Heart left ventricle (tissue), 13 donors: ENCODE results near the gene OR2T4.

ENCODE experiments used
- POLR2A ChIP-seq, 2 donors: fragments of 450-650 bp; IDR thresholded peaks; one replicate each; pipeline ENCODE4 v1.6.1; 2017; ENCODE audit warnings: antibody characterized with exemption in 2 of 2, mild to moderate bottlenecking in 2 of 2, moderate library complexity in 2 of 2
- TF ChIP-seq, protein P1 (sequence below), 12 donors: fragments of 200-600 bp; sonication (generic) in 4 of 12; IDR thresholded peaks; one replicate each; pipeline versions ENCODE4 v1.5.0 to v1.8.0; 2018 to 2022; ENCODE audit warnings: antibody characterized with exemption in 12 of 12, mild to moderate bottlenecking in 5 of 12
- donor health status: ischemic (EF 13 %, LVEDD 7.1; RV severe dilation, severe dysfunction).
- donor health status: DM: no; HTN: yes; CAD: no.
- donor health status: DM: no; HTN: no; CAD: no.
- donor health status: ischemic (EF 25% LVEDD 6.9; RV normal size, moderate dysfunction).
- donor health status: ischemic (EF 25% LVEDD 5.7; RV mildly dilated, moderate dysfunction).
- donor health status: ischemic (EF 35%, LVEDD 5.7; RV mildly dilated, moderate dysfunction).
- donor health status: nonischemic (EF 11% LVEDD 7.7; RV severe dilation, severe dysfunction).
- donor health status: DM: yes; HTN: yes; CAD: no.
- donor health status: PGD.
- donor health status: ischemic (EF 29% LVEDD 5.4; RV normal size, mild dysfunction).
- donor health status: nonischemic (EF 23%, LVEDD 6.1; RV moderate dilation, normal function).

DNA sequence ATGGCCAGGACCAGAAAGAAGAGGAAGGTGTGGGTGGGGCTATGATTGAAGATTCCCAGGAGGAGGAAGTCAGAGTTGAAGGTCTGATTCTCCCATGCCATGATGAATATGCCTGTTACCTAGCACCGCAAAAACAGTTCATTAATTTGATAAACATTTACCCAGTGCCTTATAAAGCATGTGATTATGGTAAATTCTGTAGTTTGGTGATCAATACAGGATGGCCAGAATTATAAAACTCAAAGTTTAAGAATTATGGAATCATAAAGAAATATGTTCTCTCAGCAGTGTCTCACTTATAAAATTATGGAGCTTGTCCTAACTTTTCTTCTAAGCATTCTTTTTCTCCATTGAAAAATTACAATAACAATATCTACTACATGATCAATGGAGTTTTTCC lies 37.0 kb upstream of the OR2T4 start, which contains the start of gene OR2M7:
- no peak for TF ChIP-seq POLR2A (IDR thresholded peaks at IDR 0.05)
- TF ChIP-seq, protein P1, sequence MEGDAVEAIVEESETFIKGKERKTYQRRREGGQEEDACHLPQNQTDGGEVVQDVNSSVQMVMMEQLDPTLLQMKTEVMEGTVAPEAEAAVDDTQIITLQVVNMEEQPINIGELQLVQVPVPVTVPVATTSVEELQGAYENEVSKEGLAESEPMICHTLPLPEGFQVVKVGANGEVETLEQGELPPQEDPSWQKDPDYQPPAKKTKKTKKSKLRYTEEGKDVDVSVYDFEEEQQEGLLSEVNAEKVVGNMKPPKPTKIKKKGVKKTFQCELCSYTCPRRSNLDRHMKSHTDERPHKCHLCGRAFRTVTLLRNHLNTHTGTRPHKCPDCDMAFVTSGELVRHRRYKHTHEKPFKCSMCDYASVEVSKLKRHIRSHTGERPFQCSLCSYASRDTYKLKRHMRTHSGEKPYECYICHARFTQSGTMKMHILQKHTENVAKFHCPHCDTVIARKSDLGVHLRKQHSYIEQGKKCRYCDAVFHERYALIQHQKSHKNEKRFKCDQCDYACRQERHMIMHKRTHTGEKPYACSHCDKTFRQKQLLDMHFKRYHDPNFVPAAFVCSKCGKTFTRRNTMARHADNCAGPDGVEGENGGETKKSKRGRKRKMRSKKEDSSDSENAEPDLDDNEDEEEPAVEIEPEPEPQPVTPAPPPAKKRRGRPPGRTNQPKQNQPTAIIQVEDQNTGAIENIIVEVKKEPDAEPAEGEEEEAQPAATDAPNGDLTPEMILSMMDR (IDR thresholded peaks at IDR 0.05), result no peak
